Endodermal cell (in vitro differentiated cells): ENCODE measurements around the gene TSPO2. TPM values are rescaled to one million over a fixed set of nuclear protein-coding genes. Genes with fewer than 3 reads are reported as not detected.

Experiments used
- DNase-seq: peaks from one replicate; pipeline ENCODE4 v3.0.0-alpha.2; 2017
- H3K27ac ChIP-seq: 2 replicates; pipeline ENCODE4 v1.5.1; 2013; ENCODE audit warnings: mild to moderate bottlenecking, low read depth, low read length, moderate library complexity
- H3K27me3 ChIP-seq: 2 replicates; pipeline ENCODE4 v1.6.1; 2013; ENCODE audit warnings: mild to moderate bottlenecking, low read length, moderate library complexity; ENCODE audit not compliant: insufficient read depth, control insufficient read depth, poor library complexity, severe bottlenecking
- H3K36me3 ChIP-seq: 2 replicates; pipeline ENCODE4 v1.7.0; 2013; ENCODE audit warnings: mild to moderate bottlenecking, low read length, moderate library complexity; ENCODE audit not compliant: control insufficient read depth, insufficient read depth
- H3K4me1 ChIP-seq: one replicate; pipeline ENCODE4 v1.7.0; 2013; ENCODE audit warnings: low read length; ENCODE audit not compliant: control insufficient read depth, insufficient read depth
- H3K4me3 ChIP-seq: 2 replicates; pipeline ENCODE4 v1.5.1; 2013; ENCODE audit warnings: mild to moderate bottlenecking, low read length, moderate library complexity
- H3K9ac ChIP-seq: 2 replicates; pipeline ENCODE4 v1.6.1; 2013; ENCODE audit warnings: mild to moderate bottlenecking, low read length, moderate library complexity; ENCODE audit not compliant: poor library complexity, severe bottlenecking; ENCODE audit errors: extremely low read depth
- H3K9me3 ChIP-seq: 2 replicates; pipeline ENCODE4 v1.6.1; 2013; ENCODE audit warnings: mild to moderate bottlenecking, low read length, moderate library complexity; ENCODE audit not compliant: control insufficient read depth
- H3K27ac Mint-ChIP-seq: 2 replicates; pipeline ENCODE4 v1.8.0; 2020; ENCODE audit warnings: mixed read lengths
- H3K27me3 Mint-ChIP-seq: 2 replicates; pipeline ENCODE4 v1.8.0; 2021; ENCODE audit warnings: mild to moderate bottlenecking, mixed read lengths; ENCODE audit not compliant: insufficient read depth
- H3K36me3 Mint-ChIP-seq: 2 replicates; pipeline ENCODE4 v1.8.0; 2020; ENCODE audit warnings: low read depth, mixed read lengths
- H3K4me1 Mint-ChIP-seq: 2 replicates; pipeline ENCODE4 v1.8.0; 2020; ENCODE audit warnings: mixed read lengths
- H3K4me3 Mint-ChIP-seq: 2 replicates; pipeline ENCODE4 v1.8.0; 2020; ENCODE audit warnings: mild to moderate bottlenecking, moderate library complexity, mixed read lengths
- H3K9me3 Mint-ChIP-seq: 2 replicates; pipeline ENCODE4 v1.8.0; 2020; ENCODE audit warnings: mild to moderate bottlenecking, mixed read lengths
- CTCF ChIP-seq: fragments of 200-600 bp; sonication (generic); conservative IDR thresholded peaks from 2 replicates; pipeline ENCODE4 v1.5.0; 2021; ENCODE audit warnings: antibody characterized with exemption, mild to moderate bottlenecking
- WGBS, 2 experiments: methylation state at CpG; one replicate each; pipeline versions ENCODE4 v1.1.5 to v1.1.7; 2013; ENCODE audit warnings: missing lambda C conversion rate in 2 of 2, mixed read lengths in 1 of 2; ENCODE audit not compliant: insufficient coverage in 1 of 2, insufficient read length in 1 of 2; 5-methylcytosine and 5-hydroxymethylcytosine counted together
- total RNA-seq, 2 donors: library from RNA; stranded (reverse); fragmentation: NEBNext Ultra II Directional in 1 of 2; extraction: Animal tissue kit (Norgen Biotek cat#: 25700) in 1 of 2; gene quantifications; 2 replicates in 1 of 2; 3 replicates in 1 of 2; pipeline ENCODE4 v1.2.1, GENCODE V29; 2021

The TSPO2 gene
- total RNA-seq, 2 donors from 2014 or later: not detected

- no peak overlapping the region for H3K9ac ChIP-seq
- H3K36me3 ChIP-seq: no peaks in the 10 kb centered on the region
- Mint-ChIP-seq H3K27ac (no peak overlapping the region), H3K9me3 (no peaks in the 10 kb centered on the region), H3K4me1 (peaks cover 45% of the 10 kb centered on the region), H3K36me3 (peaks cover 9% of the 10 kb centered on the region), H3K4me3 (no peak overlapping the region), H3K27me3 (no peaks in the 10 kb centered on the region)
- no peak overlapping the region for H3K4me3 ChIP-seq
- DNase-seq: no peak
- peaks cover 19% of the 10 kb centered on the region for H3K4me1 ChIP-seq
- no peak for TF ChIP-seq CTCF
- no peaks in the 10 kb centered on the region for H3K27me3 ChIP-seq
- H3K9me3 ChIP-seq: no peaks in the 10 kb centered on the region
- no peak overlapping the region for H3K27ac ChIP-seq
- 83 to 90% methylated on average over 5 of the region's 5 CpGs for WGBS, 2 experiments
Observed at GRCh38 chr6:41051873-41052272, 9.6 kb downstream of the TSPO2 start.

GRCh38 chr6:41053041-41053440 is 10.8 kb downstream of the TSPO2 start, which contains the start of gene APOBEC2:
APOBEC2 (plus strand) TSS chr6:41053202; CDS start chr6:41053348, 146 bp downstream.
- peaks cover 45% of the 10 kb centered on the region for H3K4me1 Mint-ChIP-seq
- Histone ChIP-seq H3K36me3 (no peaks in the 10 kb centered on the region), H3K9ac (no peak within 1 kb of the TSS), H3K4me3 (no peak within 1 kb of the TSS), H3K27me3 (no peaks in the 10 kb centered on the region), H3K27ac (no peak within 1 kb of the TSS), H3K9me3 (no peaks in the 10 kb centered on the region), H3K4me1 (peaks cover 22% of the 10 kb centered on the region)
- H3K27ac Mint-ChIP-seq: no peak within 1 kb of the TSS
- 56 to 81% methylated on average over 1 to 5 of the region's 5 CpGs for WGBS, 2 experiments
- DNase-seq: no peak
- H3K9me3 Mint-ChIP-seq: no peaks in the 10 kb centered on the region
- H3K4me3 Mint-ChIP-seq: no peak within 1 kb of the TSS
- peaks cover 9% of the 10 kb centered on the region for H3K36me3 Mint-ChIP-seq
- H3K27me3 Mint-ChIP-seq: no peaks in the 10 kb centered on the region
- TF ChIP-seq CTCF: no peak

- Histone ChIP-seq H3K27me3 (no peaks in the 10 kb centered on the region), H3K4me3 (no peak overlapping the region), H3K9ac (no peak overlapping the region), H3K27ac (no peak overlapping the region), H3K36me3 (no peaks in the 10 kb centered on the region), H3K9me3 (no peaks in the 10 kb centered on the region), H3K4me1 (peaks cover 22% of the 10 kb centered on the region)
- 91 to 100% methylated on average over 2 to 3 of the region's 3 CpGs for WGBS, 2 experiments
- no peak for TF ChIP-seq CTCF
- DNase-seq: no peak
- H3K4me3 Mint-ChIP-seq: no peak overlapping the region
- peaks cover 9% of the 10 kb centered on the region for H3K36me3 Mint-ChIP-seq
- H3K27me3 Mint-ChIP-seq: no peaks in the 10 kb centered on the region
- no peak overlapping the region for H3K27ac Mint-ChIP-seq
- no peaks in the 10 kb centered on the region for H3K9me3 Mint-ChIP-seq
- H3K4me1 Mint-ChIP-seq: peaks cover 57% of the 10 kb centered on the region
Observed at GRCh38 chr6:41054511-41054910, 12.2 kb downstream of the TSPO2 start.
